Cardiac fibroblast (primary cell): Measurements from ENCODE around the gene STAT4.
A peak's percentile ranks its signal among the peaks of the same experiment; 100 is the strongest.

Experiments
- DNase-seq, 2 donors: peaks; one replicate each; pipeline versions ENCODE4 v3.0.0 to v3.0.0-alpha.2; 2010; ENCODE audit warnings: low read depth in 2 of 2
- H3K4me3 ChIP-seq, 2 donors: replicated peaks in 1 of 2; 1 replicate in 1 of 2; 2 replicates in 1 of 2; pipeline ENCODE4 v1.5.1; 2011; ENCODE audit warnings: low read depth in 2 of 2, low read length in 2 of 2, mild to moderate bottlenecking in 2 of 2, moderate library complexity in 1 of 2
- CTCF ChIP-seq: IDR thresholded peaks from one replicate; pipeline ENCODE4 v1.5.1; 2011; ENCODE audit warnings: low read depth, mild to moderate bottlenecking, low read length, inconsistent platforms

The STAT4 gene

GRCh38 chr2:190987938-190988337 is 162.9 kb downstream of the STAT4 start:
- TF ChIP-seq CTCF, result no peak
- H3K4me3 ChIP-seq, result no peak overlapping the region
- no peak for DNase-seq

- TF ChIP-seq CTCF, result no peak
- no peak overlapping the region for H3K4me3 ChIP-seq
- DNase-seq, result no peak
These were observed 163.7 kb downstream of the STAT4 start for GRCh38 chr2:190987116-190987515.

GRCh38 chr2:190986221-190986953 is 164.4 kb downstream of the STAT4 start:
- no peak for DNase-seq
- H3K4me3 ChIP-seq, result no peak overlapping the region
- no peak for TF ChIP-seq CTCF

- TF ChIP-seq CTCF, result no peak
- peak; percentile 71 to 86 for DNase-seq
- no peak overlapping the region for H3K4me3 ChIP-seq
These were observed 166.2 kb downstream of the STAT4 start for GRCh38 chr2:190984595-190984994.

GRCh38 chr2:190982262-190983034 is 168.3 kb downstream of the STAT4 start:
- TF ChIP-seq CTCF, result no peak
- no peak for DNase-seq
- H3K4me3 ChIP-seq, result no peak overlapping the region

GRCh38 chr2:190981733-190982132 is 169.1 kb downstream of the STAT4 start:
- DNase-seq, result no peak
- TF ChIP-seq CTCF, result no peak
- no peak overlapping the region for H3K4me3 ChIP-seq
